Mucosa of rectum (tissue), 2 donors: ENCODE data around the gene KRTDAP.

Experiments
- H3K27ac ChIP-seq, 2 donors: one replicate each; pipeline ENCODE4 v1.7.0; 2013; ENCODE audit warnings: inconsistent platforms in 2 of 2, low read depth in 2 of 2, low read length in 2 of 2
- H3K27me3 ChIP-seq, 2 donors: one replicate each; pipeline ENCODE4 v1.7.0; 2013; ENCODE audit warnings: low read length in 2 of 2; ENCODE audit not compliant: control insufficient read depth in 2 of 2, insufficient read depth in 2 of 2
- H3K36me3 ChIP-seq, 2 donors: one replicate each; pipeline ENCODE4 v1.7.0; 2013; ENCODE audit warnings: low read length in 2 of 2; ENCODE audit not compliant: control insufficient read depth in 2 of 2, insufficient read depth in 2 of 2
- H3K4me1 ChIP-seq, 2 donors: one replicate each; pipeline ENCODE4 v1.7.0; 2013; ENCODE audit warnings: low read length in 2 of 2, mild to moderate bottlenecking in 1 of 2; ENCODE audit not compliant: control insufficient read depth in 2 of 2, insufficient read depth in 2 of 2
- H3K4me3 ChIP-seq, 2 donors: one replicate each; pipeline ENCODE4 v1.7.0; 2013; ENCODE audit warnings: low read length in 2 of 2
- H3K9ac ChIP-seq, 2 donors: one replicate each; pipeline ENCODE4 v1.7.0; 2013; ENCODE audit warnings: low read length in 2 of 2, low read depth in 1 of 2, mild to moderate bottlenecking in 1 of 2
- H3K9me3 ChIP-seq, 2 donors: one replicate each; pipeline ENCODE4 v1.7.0; 2013; ENCODE audit warnings: low read length in 2 of 2; ENCODE audit not compliant: control insufficient read depth in 2 of 2
- donor health status: healthy.
- donor health status: Normal muscosa, but diverticular disease.

The KRTDAP gene

GRCh38 chr19:35513628-35514281, 23.5 kb upstream of the KRTDAP start, which contains the start of gene DMKN:
TSS of gene DMKN (minus strand) at chr19:35513649. CDS start at chr19:35513475, 174 bp downstream.
- H3K36me3 ChIP-seq: no peaks in the 10 kb centered on the region
- no peak within 1 kb of the TSS for H3K27ac ChIP-seq
- H3K9me3 ChIP-seq: no peaks in the 10 kb centered on the region
- H3K27me3 ChIP-seq: peaks cover 3 to 5% of the 10 kb centered on the region in 2 donors
- no peak within 1 kb of the TSS for H3K4me3 ChIP-seq
- H3K4me1 ChIP-seq: peaks cover 0 to 8% of the 10 kb centered on the region in 2 donors
- H3K9ac ChIP-seq: no peak within 1 kb of the TSS

GRCh38 chr19:35512831-35513627, 22.8 kb upstream of the KRTDAP start:
- no peak overlapping the region for H3K27ac ChIP-seq
- H3K36me3 ChIP-seq: no peaks in the 10 kb centered on the region
- no peak overlapping the region for H3K9ac ChIP-seq
- no peaks in the 10 kb centered on the region for H3K9me3 ChIP-seq
- no peak overlapping the region for H3K4me3 ChIP-seq
- peaks cover 0 to 8% of the 10 kb centered on the region in 2 donors for H3K4me1 ChIP-seq
- peaks cover 3 to 5% of the 10 kb centered on the region in 2 donors for H3K27me3 ChIP-seq

GRCh38 chr19:35511337-35511736, 21.1 kb upstream of the KRTDAP start:
- Histone ChIP-seq H3K9ac (no peak overlapping the region), H3K36me3 (no peaks in the 10 kb centered on the region), H3K27ac (no peak overlapping the region), H3K9me3 (no peaks in the 10 kb centered on the region), H3K4me3 (no peak overlapping the region), H3K27me3 (peaks cover 3 to 5% of the 10 kb centered on the region in 2 donors), H3K4me1 (peaks cover 0 to 8% of the 10 kb centered on the region in 2 donors)

GRCh38 chr19:35510626-35510964, 20.3 kb upstream of the KRTDAP start:
- Histone ChIP-seq H3K9ac (no peak overlapping the region), H3K9me3 (no peaks in the 10 kb centered on the region), H3K27ac (no peak overlapping the region), H3K4me1 (peaks cover 0 to 8% of the 10 kb centered on the region in 2 donors), H3K27me3 (peaks cover 3 to 5% of the 10 kb centered on the region in 2 donors), H3K4me3 (peak overlapping the region; percentile 47 to 70), H3K36me3 (no peaks in the 10 kb centered on the region)

- no peaks in the 10 kb centered on the region for H3K9me3 ChIP-seq
- H3K9ac ChIP-seq: peak overlapping the region; percentile 41 to 45
- no peaks in the 10 kb centered on the region for H3K36me3 ChIP-seq
- H3K27me3 ChIP-seq: peaks cover 3 to 5% of the 10 kb centered on the region in 2 donors
- peak overlapping the region; percentile 47 to 70 for H3K4me3 ChIP-seq
- peak overlapping the region in 1 of 2 donors; percentile 16 for H3K27ac ChIP-seq
- peaks cover 0 to 8% of the 10 kb centered on the region in 2 donors for H3K4me1 ChIP-seq
Observed at GRCh38 chr19:35509861-35510625, 19.8 kb upstream of the KRTDAP start.

GRCh38 chr19:35509018-35509652, 18.9 kb upstream of the KRTDAP start:
- Histone ChIP-seq H3K27ac (peak overlapping the region in 1 of 2 donors; percentile 16), H3K36me3 (no peaks in the 10 kb centered on the region), H3K9me3 (no peaks in the 10 kb centered on the region), H3K27me3 (peaks cover 3% of the 10 kb centered on the region in 2 donors), H3K9ac (no peak overlapping the region), H3K4me1 (peaks cover 0 to 8% of the 10 kb centered on the region in 2 donors), H3K4me3 (peak overlapping the region in 1 of 2 donors; percentile 70)

- H3K36me3 ChIP-seq: no peaks in the 10 kb centered on the region
- no peak overlapping the region for H3K9ac ChIP-seq
- H3K9me3 ChIP-seq: no peaks in the 10 kb centered on the region
- no peak overlapping the region for H3K27ac ChIP-seq
- peaks cover 0 to 8% of the 10 kb centered on the region in 2 donors for H3K4me1 ChIP-seq
- no peak overlapping the region for H3K4me3 ChIP-seq
- H3K27me3 ChIP-seq: peaks cover 0 to 3% of the 10 kb centered on the region in 2 donors
Observed at GRCh38 chr19:35508129-35508528, 17.9 kb upstream of the KRTDAP start.

GRCh38 chr19:35507561-35507960, 17.3 kb upstream of the KRTDAP start:
- peaks cover 0 to 3% of the 10 kb centered on the region in 2 donors for H3K27me3 ChIP-seq
- H3K27ac ChIP-seq: no peak overlapping the region
- H3K4me3 ChIP-seq: no peak overlapping the region
- H3K9ac ChIP-seq: no peak overlapping the region
- peaks cover 0 to 8% of the 10 kb centered on the region in 2 donors for H3K4me1 ChIP-seq
- no peaks in the 10 kb centered on the region for H3K9me3 ChIP-seq
- H3K36me3 ChIP-seq: no peaks in the 10 kb centered on the region

GRCh38 chr19:35506011-35506410, 15.7 kb upstream of the KRTDAP start:
- no peak overlapping the region for H3K27ac ChIP-seq
- H3K27me3 ChIP-seq: peaks cover 0 to 3% of the 10 kb centered on the region in 2 donors
- no peak overlapping the region for H3K9ac ChIP-seq
- H3K9me3 ChIP-seq: no peaks in the 10 kb centered on the region
- no peak overlapping the region for H3K4me3 ChIP-seq
- peaks cover 0 to 8% of the 10 kb centered on the region in 2 donors for H3K4me1 ChIP-seq
- no peaks in the 10 kb centered on the region for H3K36me3 ChIP-seq
